Thyroid gland (tissue), 4 donors: ENCODE measurements around the gene STAG1.
"Not testable (repeated sequence)": the region's sequence is repeated elsewhere in the genome, so short reads cannot be mapped to it uniquely, and the experiment has no call there.

Experiments
- CTCF ChIP-seq, 6 experiments: fragments of 200-600 bp in 3 of 6; fragments of 450-650 bp in 3 of 6; sonication (generic) in 3 of 6; IDR thresholded peaks; one replicate each; pipeline ENCODE4 v1.5.1; 2016 to 2019; ENCODE audit warnings: antibody characterized with exemption in 6 of 6, mild to moderate bottlenecking in 2 of 6, inconsistent platforms in 1 of 6, moderate library complexity in 1 of 6
- POLR2A ChIP-seq, 2 donors: fragments of 450-650 bp; IDR thresholded peaks; one replicate each; pipeline ENCODE4 v1.6.1; 2017; ENCODE audit warnings: antibody characterized with exemption in 2 of 2, mild to moderate bottlenecking in 2 of 2, moderate library complexity in 1 of 2

- not testable (repeated sequence) for TF ChIP-seq CTCF, POLR2A (IDR thresholded peaks at IDR 0.05)
These were observed 146.0 kb downstream of the STAG1 start for GRCh38 chr3:136606216-136606615.
